CD8-positive, alpha-beta memory T cell (primary cell): ENCODE data around the gene DOCK2. TPM values are rescaled to one million over a fixed set of nuclear protein-coding genes. Genes with fewer than 3 reads are reported as not detected.
A peak's percentile ranks its signal among the peaks of the same experiment; 100 is the strongest.

Source experiments
- CTCF ChIA-PET: fragments of 350-600 bp; sonication (Branson Sonifier 250); formaldehyde crosslinking; loops from one replicate; lab custom pipeline; 2021; ENCODE audit warnings: antibody characterized with exemption; lab: Charles Lee
- POLR2A ChIA-PET: fragments of 350-600 bp; sonication (Branson Sonifier 250); formaldehyde crosslinking; loops from one replicate; lab custom pipeline; 2021; ENCODE audit warnings: antibody characterized with exemption; lab: Charles Lee
- DNase-seq, 5 donors: peaks; one replicate each; pipeline versions ENCODE4 v3.0.0 to v3.0.0-alpha.2; 2020 to 2022; ENCODE audit warnings: mixed read lengths in 1 of 5
- H3K27ac ChIP-seq: one replicate; pipeline ENCODE4 v1.7.0; 2013; ENCODE audit warnings: low read depth, mild to moderate bottlenecking, low read length, moderate library complexity
- H3K27me3 ChIP-seq: 2 replicates; pipeline ENCODE4 v1.7.0; 2013; ENCODE audit warnings: low read length, mild to moderate bottlenecking; ENCODE audit not compliant: insufficient read depth, poor library complexity, severe bottlenecking
- H3K36me3 ChIP-seq: 2 replicates; pipeline ENCODE4 v1.7.0; 2013; ENCODE audit warnings: mild to moderate bottlenecking, low read length, moderate library complexity; ENCODE audit not compliant: insufficient read depth
- H3K4me1 ChIP-seq: 2 replicates; pipeline ENCODE4 v1.7.0; 2013; ENCODE audit warnings: mild to moderate bottlenecking, low read length, moderate library complexity; ENCODE audit not compliant: insufficient read depth
- H3K4me3 ChIP-seq: 2 replicates; pipeline ENCODE4 v1.7.0; 2013; ENCODE audit warnings: mild to moderate bottlenecking, low read length
- H3K9me3 ChIP-seq: 2 replicates; pipeline ENCODE4 v1.7.0; 2013; ENCODE audit warnings: mild to moderate bottlenecking, low read length
- H3K27ac Mint-ChIP-seq, 8 donors: one replicate each; pipeline ENCODE4 v1.8.0; 2020 to 2021; ENCODE audit warnings: mixed read lengths in 8 of 8, mild to moderate bottlenecking in 6 of 8, inconsistent platforms in 3 of 8, moderate library complexity in 3 of 8
- H3K27me3 Mint-ChIP-seq, 2 donors: one replicate each; pipeline ENCODE4 v1.8.0; 2020 to 2021; ENCODE audit warnings: mixed read lengths in 2 of 2, mild to moderate bottlenecking in 1 of 2, moderate library complexity in 1 of 2
- H3K36me3 Mint-ChIP-seq, 3 donors: one replicate each; pipeline ENCODE4 v1.8.0; 2020 to 2021; ENCODE audit warnings: mixed read lengths in 3 of 3, inconsistent platforms in 1 of 3, mild to moderate bottlenecking in 1 of 3
- H3K4me1 Mint-ChIP-seq, 3 donors: one replicate each; pipeline ENCODE4 v1.8.0; 2020 to 2021; ENCODE audit warnings: mixed read lengths in 3 of 3, inconsistent platforms in 1 of 3, mild to moderate bottlenecking in 1 of 3
- H3K4me3 Mint-ChIP-seq, 7 donors: one replicate each; pipeline ENCODE4 v1.8.0; 2020 to 2021; ENCODE audit warnings: mixed read lengths in 7 of 7, mild to moderate bottlenecking in 6 of 7, moderate library complexity in 4 of 7, inconsistent platforms in 2 of 7
- H3K9me3 Mint-ChIP-seq, 5 donors: one replicate each; pipeline ENCODE4 v1.8.0; 2020 to 2022; ENCODE audit warnings: mixed read lengths in 5 of 5, mild to moderate bottlenecking in 3 of 5, moderate library complexity in 2 of 5, inconsistent platforms in 1 of 5
- polyA plus RNA-seq: library from polyadenylated mRNA; unstranded; fragments of 300-500 nt; fragmentation: Illumina TruSeq; gene quantifications from one replicate; pipeline ENCODE4 v1.2.3, GENCODE V29; 2021
- total RNA-seq, 2 experiments: library from RNA; stranded (reverse); gene quantifications; one replicate each; pipeline ENCODE4 v1.2.3, GENCODE V29; 2021

DOCK2 gene
- total and polyA plus RNA-seq, 3 experiments from 2014 or later, result 102 to 157 (median 155) TPM

DNA sequence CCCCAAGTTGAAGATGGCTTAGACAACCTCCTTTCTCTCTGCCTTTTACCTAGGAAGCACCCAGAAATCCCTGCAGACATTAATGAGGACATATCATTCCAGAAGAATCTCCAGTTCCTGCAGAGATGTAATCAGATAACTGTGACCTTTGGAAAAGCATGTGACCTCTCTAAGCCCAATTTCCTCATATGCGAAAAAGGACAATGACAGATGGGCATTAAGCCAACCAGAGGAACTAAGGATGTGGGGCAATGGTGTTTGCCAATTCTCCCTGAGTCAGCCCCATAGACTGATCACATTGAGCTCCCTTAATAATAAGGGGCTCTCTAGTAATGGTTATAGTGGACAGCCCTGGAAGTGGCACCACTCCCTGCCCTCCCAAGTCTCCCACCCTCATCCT, 458.6 kb downstream of the DOCK2 start:
- Histone ChIP-seq H3K9me3 (no peaks in the 10 kb centered on the region), H3K4me3 (no peak overlapping the region), H3K27ac (no peak overlapping the region), H3K36me3 (no peaks in the 10 kb centered on the region), H3K27me3 (no peaks in the 10 kb centered on the region), H3K4me1 (no peaks in the 10 kb centered on the region)
- H3K4me3 Mint-ChIP-seq, result no peak overlapping the region
- POLR2A ChIA-PET, result no interaction called here
- H3K27ac Mint-ChIP-seq, result no peak overlapping the region
- DNase-seq, result no peak
- H3K4me1 Mint-ChIP-seq, result peaks cover 0 to 4% (median 0%) of the 10 kb centered on the region in 3 donors
- H3K9me3 Mint-ChIP-seq, result peaks cover 0 to 3% (median 0%) of the 10 kb centered on the region in 5 donors
- peaks cover 6 to 15% of the 10 kb centered on the region in 2 donors for H3K27me3 Mint-ChIP-seq
- H3K36me3 Mint-ChIP-seq, result no peaks in the 10 kb centered on the region
- CTCF ChIA-PET, result interaction anchor here (1.5 kb wide), 1 partner anchor 131 kb away, joined by 3 read pairs; no protein-coding TSS in a partner anchor

DNA sequence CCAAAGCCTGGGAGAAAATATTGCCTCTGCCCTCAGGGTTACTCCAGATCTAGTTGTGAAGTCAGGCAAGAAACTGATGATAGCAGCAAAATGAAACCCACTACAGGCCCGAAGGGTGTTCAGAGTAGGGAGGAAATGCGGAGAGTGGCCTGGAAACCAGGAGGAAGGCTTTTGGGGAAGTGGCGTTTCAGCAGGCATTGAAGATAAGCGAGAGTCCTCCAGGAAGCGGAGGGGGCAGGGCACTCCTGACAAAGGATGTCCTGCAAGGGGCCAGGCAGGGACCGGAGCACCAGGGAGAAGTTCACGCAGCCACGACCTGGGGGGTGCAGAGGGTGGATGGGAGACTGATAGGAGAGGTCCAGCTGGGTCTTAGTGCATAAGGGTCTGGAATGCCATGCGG, 460.9 kb downstream of the DOCK2 start:
- Mint-ChIP-seq H3K9me3 (peaks cover 0 to 3% (median 0%) of the 10 kb centered on the region in 5 donors), H3K4me3 (no peak overlapping the region), H3K4me1 (peaks cover 0 to 4% (median 0%) of the 10 kb centered on the region in 3 donors), H3K27ac (no peak overlapping the region), H3K27me3 (peaks cover 6 to 15% of the 10 kb centered on the region in 2 donors), H3K36me3 (no peaks in the 10 kb centered on the region)
- H3K4me1 ChIP-seq, result no peaks in the 10 kb centered on the region
- no peaks in the 10 kb centered on the region for H3K9me3 ChIP-seq
- no peak overlapping the region for H3K4me3 ChIP-seq
- DNase-seq, result no peak
- no peaks in the 10 kb centered on the region for H3K27me3 ChIP-seq
- CTCF ChIA-PET, result no interaction called here
- no peaks in the 10 kb centered on the region for H3K36me3 ChIP-seq
- POLR2A ChIA-PET, result no interaction called here
- H3K27ac ChIP-seq, result no peak overlapping the region

DNA sequence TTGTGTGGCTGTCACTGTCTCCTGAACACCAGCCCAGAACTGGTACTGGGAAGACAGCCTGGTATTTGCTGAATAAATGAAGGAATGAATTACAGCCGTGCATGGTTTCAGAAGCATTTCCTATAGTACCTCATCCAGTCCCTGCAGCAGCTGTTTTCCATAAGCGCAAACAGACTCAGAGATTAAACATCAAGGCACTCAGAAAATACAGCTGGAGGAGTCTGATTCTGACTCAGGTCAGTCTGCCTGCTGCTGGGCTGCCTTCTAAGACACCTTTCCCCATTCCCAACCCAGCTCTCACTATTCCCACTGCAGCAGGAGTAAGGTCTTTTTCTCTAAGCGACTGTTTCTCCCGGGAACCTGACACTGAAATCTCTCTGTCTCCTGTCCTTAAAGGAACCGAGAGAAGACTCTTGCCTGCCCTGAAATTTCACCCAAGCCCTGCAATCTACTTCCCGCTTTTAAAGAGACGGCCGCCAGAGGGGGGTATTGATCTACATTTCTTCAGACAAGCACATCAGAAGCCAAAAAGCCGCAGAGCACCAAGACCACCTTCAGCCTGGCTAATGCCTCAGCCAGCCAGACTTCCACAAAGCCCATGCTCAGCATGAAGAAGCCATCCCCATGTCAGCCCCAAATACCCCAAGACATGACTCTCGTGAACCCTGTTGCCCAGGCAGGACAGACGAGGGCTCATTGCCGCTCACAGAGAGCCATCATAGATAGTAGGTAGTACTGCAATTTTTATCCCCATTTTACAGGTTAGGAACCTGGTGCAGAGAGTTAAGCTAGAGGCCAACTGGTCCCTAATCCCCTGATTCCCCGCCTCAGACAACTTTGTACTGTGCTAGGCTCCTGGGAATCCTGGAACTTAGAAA, 463.2 kb downstream of the DOCK2 start:
- Histone ChIP-seq H3K27ac (no peak overlapping the region), H3K27me3 (no peaks in the 10 kb centered on the region), H3K36me3 (no peaks in the 10 kb centered on the region), H3K9me3 (no peaks in the 10 kb centered on the region), H3K4me3 (no peak overlapping the region), H3K4me1 (no peaks in the 10 kb centered on the region)
- H3K27me3 Mint-ChIP-seq, result peaks cover 3 to 18% of the 10 kb centered on the region in 2 donors
- H3K4me1 Mint-ChIP-seq, result peaks cover 0 to 4% (median 0%) of the 10 kb centered on the region in 3 donors
- H3K9me3 Mint-ChIP-seq, result peaks cover 0 to 3% (median 0%) of the 10 kb centered on the region in 5 donors
- peak; percentile 44 to 72 (median 53) for DNase-seq
- H3K27ac Mint-ChIP-seq, result peak overlapping the region in 1 of 8 donors; percentile 41
- ChIA-PET POLR2A (no interaction called here), CTCF (interaction anchor here (0.7 to 1.9 kb wide), 8 partner anchors 11 to 326 kb away, joined by 3 to 6 read pairs (median 4); no protein-coding TSS in a partner anchor)
- no peaks in the 10 kb centered on the region for H3K36me3 Mint-ChIP-seq
- H3K4me3 Mint-ChIP-seq, result no peak overlapping the region

DNA sequence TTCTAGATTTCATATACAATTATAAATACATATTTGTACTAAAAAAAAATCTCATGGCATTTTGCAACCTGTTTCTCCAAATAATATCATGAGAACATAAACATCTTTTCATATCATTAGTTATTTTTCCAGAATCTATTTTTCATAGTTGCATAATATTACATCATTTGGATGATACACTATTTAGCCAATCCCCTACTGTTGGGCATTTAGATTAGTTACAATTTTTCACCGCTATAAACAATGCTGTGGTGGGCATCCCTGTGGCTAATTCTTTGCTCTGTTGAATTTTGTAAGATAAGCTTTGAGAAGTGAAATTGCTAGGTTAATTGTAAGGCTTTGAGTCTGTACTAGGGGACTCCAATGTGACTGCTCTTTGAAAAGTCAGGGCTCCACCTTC, 466.4 kb downstream of the DOCK2 start:
- peaks cover 12 to 21% of the 10 kb centered on the region in 2 donors for H3K27me3 Mint-ChIP-seq
- H3K4me1 Mint-ChIP-seq, result peaks cover 0 to 4% (median 0%) of the 10 kb centered on the region in 3 donors
- Histone ChIP-seq H3K9me3 (no peaks in the 10 kb centered on the region), H3K4me3 (no peak overlapping the region), H3K27ac (no peak overlapping the region), H3K27me3 (no peaks in the 10 kb centered on the region), H3K36me3 (no peaks in the 10 kb centered on the region), H3K4me1 (no peaks in the 10 kb centered on the region)
- H3K27ac Mint-ChIP-seq, result no peak overlapping the region
- no peak overlapping the region for H3K4me3 Mint-ChIP-seq
- no peak for DNase-seq
- H3K36me3 Mint-ChIP-seq, result no peaks in the 10 kb centered on the region
- POLR2A ChIA-PET, result no interaction called here
- peaks cover 0 to 3% (median 0%) of the 10 kb centered on the region in 5 donors for H3K9me3 Mint-ChIP-seq
- CTCF ChIA-PET, result no interaction called here

DNA sequence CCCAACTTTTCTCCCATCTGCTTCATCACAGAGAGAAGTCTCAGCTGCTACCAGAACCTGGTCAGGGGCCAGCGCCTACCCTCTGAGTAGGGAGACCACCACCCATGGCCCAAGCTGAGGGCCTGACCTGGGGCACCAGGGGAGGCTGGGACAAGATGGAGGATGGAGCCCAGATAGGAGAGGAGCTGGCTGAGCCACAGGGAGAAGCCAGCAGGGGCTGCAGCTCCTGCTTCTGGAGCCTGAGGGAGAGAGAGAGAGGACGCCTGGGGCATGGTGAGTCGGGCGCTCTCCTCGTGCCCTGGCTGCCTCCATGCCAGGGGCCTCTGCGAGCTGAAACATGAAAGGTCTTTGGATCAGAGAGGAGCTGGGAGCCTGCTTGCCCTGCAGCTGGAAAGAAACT, 467.2 kb downstream of the DOCK2 start:
- Histone ChIP-seq H3K36me3 (no peaks in the 10 kb centered on the region), H3K4me1 (no peaks in the 10 kb centered on the region), H3K27ac (no peak overlapping the region), H3K4me3 (no peak overlapping the region), H3K9me3 (no peaks in the 10 kb centered on the region), H3K27me3 (no peaks in the 10 kb centered on the region)
- Mint-ChIP-seq H3K9me3 (peaks cover 0 to 3% (median 0%) of the 10 kb centered on the region in 5 donors), H3K27ac (no peak overlapping the region), H3K36me3 (no peaks in the 10 kb centered on the region), H3K4me1 (peaks cover 0 to 4% (median 0%) of the 10 kb centered on the region in 3 donors), H3K27me3 (peaks cover 17 to 24% of the 10 kb centered on the region in 2 donors), H3K4me3 (no peak overlapping the region)
- CTCF ChIA-PET, result no interaction called here
- POLR2A ChIA-PET, result no interaction called here
- DNase-seq, result no peak

DNA sequence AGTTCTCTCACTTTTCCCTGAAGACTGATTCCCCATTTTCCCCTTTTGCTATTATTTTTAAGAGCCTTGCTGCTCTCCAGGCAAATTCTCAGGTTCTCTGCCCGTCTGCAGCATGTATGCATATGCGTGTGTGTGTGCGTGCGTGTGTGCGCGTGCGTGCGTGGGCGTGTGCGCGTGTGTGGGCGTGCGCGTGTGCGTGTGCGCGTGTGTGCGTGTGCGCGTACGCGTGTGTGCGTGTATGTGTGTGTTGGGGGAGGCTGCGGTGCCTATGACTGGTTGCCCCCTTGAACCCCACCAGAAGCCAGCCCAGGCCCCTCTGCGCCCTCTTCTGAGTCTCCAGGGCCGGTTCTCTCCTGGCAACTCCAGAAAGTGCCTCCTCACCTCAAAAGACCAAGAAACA, 467.6 kb downstream of the DOCK2 start:
- H3K9me3 Mint-ChIP-seq, result peaks cover 0 to 3% (median 0%) of the 10 kb centered on the region in 5 donors
- no peak for DNase-seq
- H3K4me1 Mint-ChIP-seq, result peaks cover 0 to 4% (median 0%) of the 10 kb centered on the region in 3 donors
- POLR2A ChIA-PET, result no interaction called here
- no peak overlapping the region for H3K4me3 ChIP-seq
- H3K9me3 ChIP-seq, result no peaks in the 10 kb centered on the region
- H3K36me3 ChIP-seq, result no peaks in the 10 kb centered on the region
- H3K4me3 Mint-ChIP-seq, result no peak overlapping the region
- H3K36me3 Mint-ChIP-seq, result no peaks in the 10 kb centered on the region
- H3K27ac Mint-ChIP-seq, result no peak overlapping the region
- H3K27me3 ChIP-seq, result no peaks in the 10 kb centered on the region
- CTCF ChIA-PET, result no interaction called here
- peaks cover 20 to 24% of the 10 kb centered on the region in 2 donors for H3K27me3 Mint-ChIP-seq
- H3K4me1 ChIP-seq, result no peaks in the 10 kb centered on the region
- no peak overlapping the region for H3K27ac ChIP-seq

DNA sequence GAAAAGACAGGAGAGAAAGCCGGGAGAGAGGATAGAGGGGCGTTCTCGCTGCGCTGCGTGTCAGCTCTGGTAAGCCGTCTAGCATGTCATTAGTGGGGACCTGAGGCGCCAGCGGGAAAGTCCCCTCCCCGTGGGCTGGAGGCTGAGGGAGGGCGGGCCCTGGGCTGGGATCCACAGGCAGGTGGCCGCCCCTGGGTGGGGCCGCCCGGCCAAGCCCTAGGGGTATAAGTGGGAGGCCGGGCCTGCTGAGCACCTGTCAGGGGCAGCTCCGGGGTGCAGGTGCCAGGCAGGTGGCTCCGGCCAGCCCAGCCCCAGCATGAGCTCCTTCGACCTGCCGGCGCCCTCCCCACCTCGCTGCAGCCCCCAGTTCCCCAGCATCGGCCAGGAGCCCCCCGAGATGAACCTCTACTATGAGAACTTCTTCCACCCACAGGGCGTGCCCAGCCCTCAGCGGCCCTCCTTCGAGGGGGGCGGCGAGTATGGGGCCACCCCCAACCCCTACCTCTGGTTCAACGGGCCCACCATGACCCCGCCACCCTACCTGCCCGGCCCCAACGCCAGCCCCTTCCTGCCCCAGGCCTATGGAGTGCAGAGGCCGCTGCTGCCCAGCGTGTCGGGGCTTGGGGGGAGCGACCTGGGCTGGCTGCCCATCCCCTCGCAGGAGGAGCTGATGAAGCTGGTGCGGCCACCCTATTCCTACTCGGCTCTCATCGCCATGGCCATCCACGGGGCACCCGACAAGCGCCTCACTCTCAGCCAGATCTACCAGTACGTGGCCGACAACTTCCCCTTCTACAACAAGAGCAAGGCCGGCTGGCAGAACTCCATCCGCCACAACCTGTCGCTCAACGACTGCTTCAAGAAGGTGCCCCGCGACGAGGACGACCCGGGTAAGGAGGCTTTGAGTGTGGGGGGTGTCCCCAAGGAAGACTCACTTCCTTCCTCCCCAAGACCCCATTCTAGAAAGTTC, 468.9 kb downstream of the DOCK2 start, which contains the start of gene FOXI1:
Gene FOXI1, plus strand, starts transcription at position 256 of the 970 bp plus-strand sequence. Its CDS starts 61 bp downstream, at position 317.
- no peaks in the 10 kb centered on the region for H3K36me3 Mint-ChIP-seq
- H3K27me3 Mint-ChIP-seq, result peaks cover 22 to 24% of the 10 kb centered on the region in 2 donors
- no peaks in the 10 kb centered on the region for H3K4me1 Mint-ChIP-seq
- DNase-seq, result no peak
- Histone ChIP-seq H3K4me3 (no peak within 1 kb of the TSS), H3K27me3 (no peaks in the 10 kb centered on the region), H3K4me1 (no peaks in the 10 kb centered on the region), H3K27ac (no peak within 1 kb of the TSS), H3K36me3 (no peaks in the 10 kb centered on the region), H3K9me3 (no peaks in the 10 kb centered on the region)
- POLR2A ChIA-PET, result no interaction called here
- peaks cover 0 to 3% (median 0%) of the 10 kb centered on the region in 5 donors for H3K9me3 Mint-ChIP-seq
- CTCF ChIA-PET, result interaction anchor here (0.6 kb wide), 1 partner anchor 14 kb away, joined by 3 read pairs; no protein-coding TSS in a partner anchor
- H3K4me3 Mint-ChIP-seq, result no peak within 1 kb of the TSS
- H3K27ac Mint-ChIP-seq, result peak within 1 kb of the TSS in 1 of 8 donors; percentile 21
